PFSK-1 (cell line): ENCODE measurements around the gene GRIN2A.

ENCODE experiments used
- POLR2AphosphoS5 ChIP-seq: IDR thresholded peaks from 2 replicates; pipeline ENCODE4 v1.6.1; 2012; ENCODE audit warnings: low read depth, mild to moderate bottlenecking, control low read depth, low read length, moderate library complexity
- SIN3A ChIP-seq: IDR thresholded peaks from 2 replicates; pipeline ENCODE4 v1.6.1; 2012; ENCODE audit warnings: mild to moderate bottlenecking, low read length, moderate library complexity, borderline replicate concordance; ENCODE audit not compliant: insufficient read depth

DNA sequence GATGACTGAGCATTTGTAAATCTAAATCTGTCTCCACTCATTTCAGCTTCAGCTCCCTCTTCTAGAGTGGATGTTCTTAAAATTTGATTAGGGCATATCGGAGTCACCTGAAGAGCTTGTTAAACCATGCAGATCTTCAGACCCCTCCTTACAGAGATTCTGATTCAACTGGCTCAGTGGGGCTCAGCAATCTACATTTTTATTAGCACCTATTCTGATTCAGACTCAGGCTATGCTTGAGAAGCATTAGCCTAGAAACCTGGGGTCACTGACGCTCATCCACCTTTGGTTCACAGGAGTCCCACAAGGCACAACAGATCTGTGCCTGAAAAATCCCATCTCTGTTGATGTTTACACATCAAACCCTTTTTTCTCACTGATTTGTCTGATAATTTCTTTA is 365.6 kb downstream of the GRIN2A start:
- TF ChIP-seq POLR2AphosphoS5: no peak
- no peak for TF ChIP-seq SIN3A
